GM19395 (cell line): ENCODE results near the gene TNS4.

ENCODE experiments used
- ATAC-seq: cut with Tn5 transposase; IDR thresholded peaks from one replicate; pipeline ENCODE4 v1.9.1; 2021; ENCODE audit warnings: mild to moderate bottlenecking, moderate library complexity; ENCODE audit not compliant: unreplicated experiment

Gene TNS4

GRCh38 chr17:40442392-40443195 lies 58.8 kb downstream of the TNS4 start:
- ATAC-seq: no peak

- ATAC-seq: no peak
These were observed 61.3 kb downstream of the TNS4 start for GRCh38 chr17:40440166-40440565.

GRCh38 chr17:40437095-40437732 lies 64.2 kb downstream of the TNS4 start:
- ATAC-seq: no peak

- ATAC-seq: no peak
These were observed 64.8 kb downstream of the TNS4 start for GRCh38 chr17:40436636-40437035.

- ATAC-seq: no peak
These were observed 67.6 kb downstream of the TNS4 start for GRCh38 chr17:40433551-40434415.

- ATAC-seq: no peak
These were observed 68.4 kb downstream of the TNS4 start for GRCh38 chr17:40432864-40433528.

- ATAC-seq: no peak
These were observed 70.2 kb downstream of the TNS4 start for GRCh38 chr17:40431231-40431602.

- ATAC-seq: no peak
These were observed 70.9 kb downstream of the TNS4 start for GRCh38 chr17:40430272-40431230.

GRCh38 chr17:40427002-40427491 lies 74.4 kb downstream of the TNS4 start:
- no peak for ATAC-seq
